ENCODE data around the gene GSX1. TPM values are rescaled to one million over a fixed set of nuclear protein-coding genes. Genes with fewer than 3 reads are reported as not detected.

The GSX1 gene
- total and polyA plus RNA-seq, 9 of the 15 experiments (the other 6 are each of a cell fraction or from before 2014, with no cell fraction given): not detected

DNA sequence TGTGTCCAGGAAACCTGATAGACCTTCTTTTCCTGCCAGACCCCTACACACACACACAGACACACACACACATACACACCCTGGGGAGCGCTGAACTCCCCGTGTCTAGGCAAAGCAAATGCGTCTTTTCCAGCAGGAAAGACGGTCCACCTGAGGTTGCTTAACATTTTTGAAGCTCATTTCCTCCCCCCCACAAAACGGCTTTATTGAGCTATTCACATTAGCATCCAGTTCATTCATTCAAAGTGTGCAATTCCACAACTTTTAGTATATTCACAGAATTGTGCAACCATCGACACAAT is 3.4 kb downstream of the GSX1 start:
- TF ChIP-seq ZNF224 (CRISPR knock-in tag; IDR thresholded peaks at IDR 0.05) (no peak), TBP (optimal IDR thresholded peaks at IDR 0.05; ENCODE audit: low read depth, low read length) (no peak), FOSL1 (tag; conservative IDR thresholded peaks at IDR 0.05) (no peak), TBL1XR1 (IDR thresholded peaks at IDR 0.05; ENCODE audit: low read length in 2 of 2) (no peak), RBM14 (IDR thresholded peaks at IDR 0.05; ENCODE audit: borderline replicate concordance, insufficient read depth, low read depth, low read length) (no peak), ZFX (CRISPR knock-in tag; IDR thresholded peaks at IDR 0.05) (no peak), ADNP (tag; IDR thresholded peaks at IDR 0.05) (no peak), ZNF282 (CRISPR knock-in tag; IDR thresholded peaks at IDR 0.05) (no peak), SPI1 (IDR thresholded peaks at IDR 0.05; ENCODE audit: borderline replicate concordance, low read depth, low read length) (no peak), ETV6 (IDR thresholded peaks at IDR 0.05; ENCODE audit: borderline replicate concordance in 1 of 2, low read depth in 2 of 2, low read length in 1 of 2) (no peak), ETV6 (CRISPR knock-in tag; IDR thresholded peaks at IDR 0.05; ENCODE audit: borderline replicate concordance) (no peak), SNIP1 (IDR thresholded peaks at IDR 0.05; ENCODE audit: low read depth) (no peak), PTBP1 (IDR thresholded peaks at IDR 0.05; ENCODE audit: low read depth, low read length) (no peak), POLR2H (tag; IDR thresholded peaks at IDR 0.05; ENCODE audit: low read depth) (no peak), NBN (IDR thresholded peaks at IDR 0.05; ENCODE audit: low read depth) (no peak)
- TF ChIP-seq, protein P1, sequence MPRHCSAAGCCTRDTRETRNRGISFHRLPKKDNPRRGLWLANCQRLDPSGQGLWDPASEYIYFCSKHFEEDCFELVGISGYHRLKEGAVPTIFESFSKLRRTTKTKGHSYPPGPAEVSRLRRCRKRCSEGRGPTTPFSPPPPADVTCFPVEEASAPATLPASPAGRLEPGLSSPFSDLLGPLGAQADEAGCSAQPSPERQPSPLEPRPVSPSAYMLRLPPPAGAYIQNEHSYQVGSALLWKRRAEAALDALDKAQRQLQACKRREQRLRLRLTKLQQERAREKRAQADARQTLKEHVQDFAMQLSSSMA (CRISPR knock-in tag; IDR thresholded peaks at IDR 0.05): no peak
- TF ChIP-seq, protein P2, sequence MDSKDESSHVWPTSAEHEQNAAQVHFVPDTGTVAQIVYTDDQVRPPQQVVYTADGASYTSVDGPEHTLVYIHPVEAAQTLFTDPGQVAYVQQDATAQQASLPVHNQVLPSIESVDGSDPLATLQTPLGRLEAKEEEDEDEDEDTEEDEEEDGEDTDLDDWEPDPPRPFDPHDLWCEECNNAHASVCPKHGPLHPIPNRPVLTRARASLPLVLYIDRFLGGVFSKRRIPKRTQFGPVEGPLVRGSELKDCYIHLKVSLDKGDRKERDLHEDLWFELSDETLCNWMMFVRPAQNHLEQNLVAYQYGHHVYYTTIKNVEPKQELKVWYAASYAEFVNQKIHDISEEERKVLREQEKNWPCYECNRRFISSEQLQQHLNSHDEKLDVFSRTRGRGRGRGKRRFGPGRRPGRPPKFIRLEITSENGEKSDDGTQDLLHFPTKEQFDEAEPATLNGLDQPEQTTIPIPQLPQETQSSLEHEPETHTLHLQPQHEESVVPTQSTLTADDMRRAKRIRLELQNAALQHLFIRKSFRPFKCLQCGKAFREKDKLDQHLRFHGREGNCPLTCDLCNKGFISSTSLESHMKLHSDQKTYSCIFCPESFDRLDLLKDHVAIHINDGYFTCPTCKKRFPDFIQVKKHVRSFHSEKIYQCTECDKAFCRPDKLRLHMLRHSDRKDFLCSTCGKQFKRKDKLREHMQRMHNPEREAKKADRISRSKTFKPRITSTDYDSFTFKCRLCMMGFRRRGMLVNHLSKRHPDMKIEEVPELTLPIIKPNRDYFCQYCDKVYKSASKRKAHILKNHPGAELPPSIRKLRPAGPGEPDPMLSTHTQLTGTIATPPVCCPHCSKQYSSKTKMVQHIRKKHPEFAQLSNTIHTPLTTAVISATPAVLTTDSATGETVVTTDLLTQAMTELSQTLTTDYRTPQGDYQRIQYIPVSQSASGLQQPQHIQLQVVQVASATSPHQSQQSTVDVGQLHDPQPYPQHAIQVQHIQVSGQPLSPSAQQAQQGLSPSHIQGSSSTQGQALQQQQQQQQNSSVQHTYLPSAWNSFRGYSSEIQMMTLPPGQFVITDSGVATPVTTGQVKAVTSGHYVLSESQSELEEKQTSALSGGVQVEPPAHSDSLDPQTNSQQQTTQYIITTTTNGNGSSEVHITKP (IDR thresholded peaks at IDR 0.05; ENCODE audit: partially characterized antibody): no peak
- Histone ChIP-seq H3K9me3 (replicated peaks; ENCODE audit: control insufficient read depth, insufficient read depth, low read depth, low read length) (no peaks in the 10 kb centered on the region), H3K36me3 (ENCODE audit: control insufficient read depth, insufficient read depth, low read length) (no peaks in the 10 kb centered on the region), H3K4me2 (ENCODE audit: insufficient read depth, low read length) (no peak overlapping the region), H3K4me1 (replicated peaks in 1 of 2; ENCODE audit: control insufficient read depth in 2 of 2, insufficient read depth in 2 of 2, low read length in 2 of 2) (no peaks in the 10 kb centered on the region), H3K9ac (ENCODE audit: insufficient read depth in 1 of 2, low read depth in 2 of 2, low read length in 2 of 2) (no peak overlapping the region), H3K9me1 (ENCODE audit: control insufficient read depth, insufficient read depth, low read length) (no peaks in the 10 kb centered on the region), H3K27me3 (ENCODE audit: control insufficient read depth in 2 of 2, insufficient read depth in 2 of 2, low read length in 2 of 2) (peaks cover 16 to 68% of the 10 kb centered on the region in 2 experiments; a peak in 4 of 5 replicates), H3K79me2 (ENCODE audit: control insufficient read depth, insufficient read depth, low read length) (no peaks in the 10 kb centered on the region), H3K4me3 (no peak overlapping the region), H2AFZ (ENCODE audit: low read depth, low read length) (no peak overlapping the region), H3K27ac (ENCODE audit: extremely low read depth, low read depth, low read length) (no peak overlapping the region), H4K20me1 (replicated peaks; ENCODE audit: control insufficient read depth, insufficient read depth, low read length) (no peaks in the 10 kb centered on the region)
- in situ Hi-C loops (cut with MboI) (no loop called here), intact Hi-C loops (cut with micrococcal nuclease) (no loop called here)
- CTCF ChIA-PET (ENCODE audit: low intra/inter-chr PET ratio): no interaction called here
- POLR2A ChIA-PET: no interaction called here
- FAIRE-seq: no peak
- no peak for DNase-seq (ENCODE audit: extremely low read depth in 1 of 4, low spot score in 3 of 4)
- 0% methylated on average over 3 of the region's 6 CpGs for WGBS (ENCODE audit: insufficient coverage, low coverage, missing lambda C conversion rate)
- no TSS peak for BruUV-seq (replicated peaks)
- ATAC-seq: no peak

Data from K562 (cell line).